Measurements from ENCODE around the gene CASR. TPM values are rescaled to one million over a fixed set of nuclear protein-coding genes. Genes with fewer than 3 reads are reported as not detected.
"Not testable (repeated sequence)": the region's sequence is repeated elsewhere in the genome, so short reads cannot be mapped to it uniquely, and the experiment has no call there.

CASR gene
- total RNA-seq, 1 donor: not detected

DNA sequence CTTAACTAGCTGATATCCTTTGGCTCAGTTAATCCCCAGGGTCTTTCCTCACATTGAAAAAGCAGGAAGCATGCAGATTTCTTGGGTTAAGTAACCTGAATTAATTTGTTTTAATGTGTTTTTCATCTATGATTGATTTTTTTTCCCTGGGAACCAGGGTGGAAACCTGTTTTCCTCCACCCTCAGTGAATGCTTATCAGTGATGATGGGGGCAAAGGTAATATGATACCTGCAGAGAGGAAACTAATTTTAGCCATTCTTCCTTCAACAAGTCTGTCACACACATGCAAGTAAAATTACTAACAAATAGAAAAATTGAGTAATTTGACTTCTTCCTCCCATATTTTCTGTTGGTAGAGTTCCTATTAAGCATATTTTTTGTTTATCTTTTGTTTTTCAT lies 5.9 kb downstream of the CASR start:
- TF ChIP-seq, protein P1, sequence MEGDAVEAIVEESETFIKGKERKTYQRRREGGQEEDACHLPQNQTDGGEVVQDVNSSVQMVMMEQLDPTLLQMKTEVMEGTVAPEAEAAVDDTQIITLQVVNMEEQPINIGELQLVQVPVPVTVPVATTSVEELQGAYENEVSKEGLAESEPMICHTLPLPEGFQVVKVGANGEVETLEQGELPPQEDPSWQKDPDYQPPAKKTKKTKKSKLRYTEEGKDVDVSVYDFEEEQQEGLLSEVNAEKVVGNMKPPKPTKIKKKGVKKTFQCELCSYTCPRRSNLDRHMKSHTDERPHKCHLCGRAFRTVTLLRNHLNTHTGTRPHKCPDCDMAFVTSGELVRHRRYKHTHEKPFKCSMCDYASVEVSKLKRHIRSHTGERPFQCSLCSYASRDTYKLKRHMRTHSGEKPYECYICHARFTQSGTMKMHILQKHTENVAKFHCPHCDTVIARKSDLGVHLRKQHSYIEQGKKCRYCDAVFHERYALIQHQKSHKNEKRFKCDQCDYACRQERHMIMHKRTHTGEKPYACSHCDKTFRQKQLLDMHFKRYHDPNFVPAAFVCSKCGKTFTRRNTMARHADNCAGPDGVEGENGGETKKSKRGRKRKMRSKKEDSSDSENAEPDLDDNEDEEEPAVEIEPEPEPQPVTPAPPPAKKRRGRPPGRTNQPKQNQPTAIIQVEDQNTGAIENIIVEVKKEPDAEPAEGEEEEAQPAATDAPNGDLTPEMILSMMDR (IDR thresholded peaks at IDR 0.05; ENCODE audit: insufficient read depth, low read length): no peak
- no peak for DNase-seq (ENCODE audit: low read depth)
- H3K4me3 ChIP-seq (ENCODE audit: low read depth, low read length): no peak overlapping the region

- no peak for DNase-seq (ENCODE audit: low read depth)
- TF ChIP-seq, protein P1 (IDR thresholded peaks at IDR 0.05; ENCODE audit: insufficient read depth, low read length): no peak
- H3K4me3 ChIP-seq (ENCODE audit: low read depth, low read length): no peak overlapping the region
Measured at GRCh38 chr3:122190525-122190924, 7.1 kb downstream of the CASR start.

DNA sequence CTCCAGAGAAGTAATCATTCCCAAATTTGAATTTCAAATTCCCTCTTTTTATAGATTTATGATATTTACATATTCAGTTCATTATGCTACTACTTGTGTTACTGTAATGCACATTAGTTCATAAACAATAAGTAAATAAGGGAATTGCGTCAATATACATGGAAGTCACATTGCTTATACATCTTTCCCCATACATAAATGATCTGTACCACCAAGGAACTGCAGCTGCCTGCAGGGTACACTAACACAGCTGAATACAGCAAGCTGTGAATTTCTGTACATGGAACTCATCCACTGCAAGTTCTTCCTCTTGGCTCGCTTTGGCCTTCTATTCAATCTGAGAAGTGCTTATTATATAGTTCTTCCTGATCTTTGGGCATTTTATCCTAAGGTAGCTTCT lies 15.5 kb downstream of the CASR start:
- DNase-seq (ENCODE audit: low read depth): no peak
- TF ChIP-seq, protein P1 (IDR thresholded peaks at IDR 0.05; ENCODE audit: insufficient read depth, low read length): no peak
- no peak overlapping the region for H3K4me3 ChIP-seq (ENCODE audit: low read depth, low read length)

DNA sequence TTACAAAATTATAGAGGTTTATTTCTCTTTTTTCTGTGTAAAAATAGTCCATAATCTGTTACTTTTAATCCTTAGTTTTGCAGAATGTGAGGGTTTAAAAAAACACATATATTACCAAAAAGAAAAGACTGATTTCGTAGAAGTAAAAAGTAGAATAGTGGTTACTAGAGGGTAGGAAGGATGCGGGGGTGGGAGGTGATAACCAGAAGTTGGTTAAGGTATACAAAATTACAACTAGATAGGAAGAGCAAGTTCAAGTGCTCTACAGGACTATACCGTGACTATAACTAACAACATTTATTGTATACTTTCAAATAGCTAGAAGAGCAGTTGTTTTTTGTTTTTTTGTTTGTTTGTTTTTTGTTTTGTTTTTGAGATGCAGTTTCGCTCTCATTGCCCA lies 16.1 kb downstream of the CASR start:
- no peak for DNase-seq (ENCODE audit: low read depth)
- no peak overlapping the region for H3K4me3 ChIP-seq (ENCODE audit: low read depth, low read length)
- TF ChIP-seq, protein P1 (IDR thresholded peaks at IDR 0.05; ENCODE audit: insufficient read depth, low read length): no peak

DNA sequence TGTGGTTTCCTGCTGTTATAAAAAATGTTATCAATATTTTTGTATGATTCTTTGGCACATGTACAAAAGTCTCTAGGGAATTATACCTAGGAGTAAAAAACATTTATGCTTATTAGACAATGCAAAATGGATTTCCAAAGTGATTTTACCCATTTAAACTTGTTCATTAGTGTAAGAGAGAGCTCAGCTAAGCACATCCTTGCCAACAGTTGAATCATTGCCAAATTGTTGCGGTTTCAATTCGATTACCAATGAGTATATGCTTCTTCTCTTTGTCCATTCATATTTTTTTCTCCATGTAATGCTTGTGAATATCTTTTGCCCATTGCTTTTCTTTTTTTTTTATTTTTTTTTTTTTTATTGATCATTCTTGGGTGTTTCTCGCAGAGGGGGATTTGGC lies 17.2 kb downstream of the CASR start:
- H3K4me3 ChIP-seq (ENCODE audit: low read depth, low read length): no peak overlapping the region
- DNase-seq (ENCODE audit: low read depth): no peak
- TF ChIP-seq, protein P1 (IDR thresholded peaks at IDR 0.05; ENCODE audit: insufficient read depth, low read length): no peak

DNA sequence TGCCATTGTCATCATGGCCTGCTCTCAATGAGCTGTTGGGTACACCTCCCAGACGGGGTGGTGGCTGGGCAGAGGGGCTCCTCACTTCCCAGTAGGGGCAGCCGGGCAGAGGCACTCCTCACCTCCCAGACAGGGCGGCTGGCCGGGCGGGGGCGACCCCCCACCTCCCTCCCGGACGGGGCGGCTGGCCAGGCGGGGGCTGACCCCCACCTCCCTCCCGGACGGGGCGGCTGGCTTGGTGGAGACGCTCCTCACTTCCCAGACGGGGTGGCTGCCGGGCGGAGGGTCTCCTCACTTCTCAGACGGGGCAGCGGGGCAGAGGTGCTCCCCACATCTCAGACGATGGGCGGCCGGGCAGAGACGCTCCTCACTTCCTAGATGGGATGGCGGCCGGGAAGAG lies 18.0 kb downstream of the CASR start:
- not testable (repeated sequence) for DNase-seq (ENCODE audit: low read depth); H3K4me3 ChIP-seq (ENCODE audit: low read depth, low read length)

DNA sequence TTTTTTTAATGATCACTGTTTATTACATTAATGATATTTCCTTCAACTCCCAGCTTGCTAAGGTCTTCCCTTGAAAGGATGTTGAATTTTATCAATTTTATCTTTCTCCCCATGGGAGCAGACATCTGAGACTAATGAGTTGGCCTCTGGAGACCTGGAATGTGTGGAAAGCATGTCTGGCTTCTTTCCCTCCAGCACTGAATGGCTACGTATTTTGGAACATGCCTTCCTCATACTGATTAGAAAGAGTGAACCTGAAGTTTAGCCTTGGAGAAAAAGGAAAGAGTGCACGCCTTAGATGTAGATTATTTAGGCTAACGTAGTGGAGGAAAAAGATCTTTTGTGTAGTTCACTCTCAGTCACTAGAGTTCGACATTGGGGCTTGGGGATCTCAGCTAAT lies 25.1 kb downstream of the CASR start:
- DNase-seq (ENCODE audit: low read depth): no peak
- H3K4me3 ChIP-seq (ENCODE audit: low read depth, low read length): no peak overlapping the region
- TF ChIP-seq, protein P1 (IDR thresholded peaks at IDR 0.05; ENCODE audit: insufficient read depth, low read length): no peak
